K562 (cell line): ENCODE data around the gene HYPK. TPM values are rescaled to one million over a fixed set of nuclear protein-coding genes. Genes with fewer than 3 reads are reported as not detected.

Source experiments
- BACH1 ChIP-seq: fragments of 200-800 bp; sonication (Bioruptor generic); IDR thresholded peaks from 2 replicates; pipeline ENCODE4 v1.6.1; 2016; ENCODE audit warnings: missing genetic modification characterization, missing compliant biosample characterization
- DLX4 ChIP-seq: fragments of 250-450 bp; sonication (Bioruptor Pico); IDR thresholded peaks from 2 replicates; pipeline ENCODE4 v1.6.1; 2021; ENCODE audit warnings: mild to moderate bottlenecking
- ELF2 ChIP-seq: fragments of 250-450 bp; sonication (Bioruptor Pico); IDR thresholded peaks from 2 replicates; pipeline ENCODE4 v1.5.0; 2021; ENCODE audit warnings: mild to moderate bottlenecking
- FOXP4 ChIP-seq: sonication (generic); formaldehyde crosslinking; IDR thresholded peaks from 2 replicates; pipeline ENCODE4 v1.8.0; 2022; ENCODE audit warnings: mild to moderate bottlenecking, missing genetic modification reagents, borderline replicate concordance
- MAFF ChIP-seq: IDR thresholded peaks from 2 replicates; pipeline ENCODE4 v1.6.1; 2012; ENCODE audit warnings: low read length, improper control_type of control experiment
- NR2F6 ChIP-seq: fragments of 450-650 bp; formaldehyde crosslinking; IDR thresholded peaks from 2 replicates; pipeline ENCODE4 v1.4.0; 2020; ENCODE audit warnings: mild to moderate bottlenecking
- RBM22 ChIP-seq: fragments of 200-400 bp; formaldehyde crosslinking; IDR thresholded peaks from 2 replicates; pipeline ENCODE4 v1.6.1; 2018; ENCODE audit warnings: low read length, low read depth; ENCODE audit not compliant: poor library complexity, severe bottlenecking
- SNAPC5 ChIP-seq: fragments of 250-450 bp; sonication (Bioruptor Pico); IDR thresholded peaks from 2 replicates; pipeline ENCODE4 v1.8.0; 2021; ENCODE audit warnings: moderate library complexity, mild to moderate bottlenecking, inconsistent platforms
- ZBTB11 ChIP-seq, 3 experiments: fragments of 200-800 bp in 1 of 3; fragments of 250-450 bp in 1 of 3; fragments of 450-650 bp in 1 of 3; sonication (Bioruptor Pico) in 1 of 3; sonication (Bioruptor generic) in 1 of 3; formaldehyde crosslinking in 1 of 3; IDR thresholded peaks; 2 replicates each; pipeline versions ENCODE4 v1.6.1 to v1.8.0; 2016 to 2022; ENCODE audit warnings: mild to moderate bottlenecking in 2 of 3, missing genetic modification characterization in 2 of 3, missing compliant biosample characterization in 1 of 3, moderate library complexity in 1 of 3
- ZNF134 ChIP-seq: fragments of 250-450 bp; sonication (Bioruptor Pico); conservative IDR thresholded peaks from 2 replicates; pipeline ENCODE4 v1.4.0; 2020
- ZNF318 ChIP-seq, 2 experiments: fragments of 450-650 bp; IDR thresholded peaks; 2 replicates each; pipeline ENCODE4 v1.6.1; 2016; ENCODE audit warnings: mild to moderate bottlenecking in 2 of 2, borderline replicate concordance in 1 of 2, low read depth in 1 of 2, moderate library complexity in 1 of 2
- ZZZ3 ChIP-seq: fragments of 450-650 bp; IDR thresholded peaks from 2 replicates; pipeline ENCODE4 v1.6.1; 2016; ENCODE audit warnings: antibody characterized with exemption, mild to moderate bottlenecking, moderate library complexity
- polyA plus RNA-seq, 8 experiments: library from polyadenylated mRNA; depleted of rRNA in 4 of 8; stranded (reverse) in 5 of 8; unstranded in 3 of 8; fragments of >200 nt; fragmentation: Nextera tagmentation in 2 of 8; fragmentation: Illumina TruSeq in 1 of 8; extraction: Ambion mirVana in 2 of 8; extraction: Trizol in 1 of 8; gene quantifications; 2 replicates each; pipeline versions ENCODE4 v1.2.1 to v1.2.3, GENCODE V29; 2011 to 2014; ENCODE audit warnings: inconsistent platforms in 1 of 8, missing spikeins in 1 of 8
- total RNA-seq, 7 experiments: library from RNA; depleted of rRNA in 6 of 7; stranded (reverse); fragments of >200 nt in 6 of 7; fragmentation: Illumina TruSeq in 2 of 7; extraction: Trizol in 2 of 7; gene quantifications; 2 replicates each; pipeline versions ENCODE4 v1.2.1 to v1.2.3, GENCODE V29; 2011 to 2021; ENCODE audit warnings: low replicate concordance in 1 of 7

HYPK gene
- total and polyA plus RNA-seq, 9 of the 15 experiments (the other 6 are each of a cell fraction or from before 2014, with no cell fraction given): 7.2 to 28.0 (median 21.1) TPM

GRCh38 chr15:43777267-43777914 is 23.0 kb upstream of the HYPK start (continued):
- TF ChIP-seq ZBTB11 (CRISPR knock-in tag; IDR thresholded peaks at IDR 0.05) (no peak), FOXP4 (no peak), ZZZ3 (no peak), SNAPC5 (no peak), ZNF318 (IDR thresholded peaks at IDR 0.05; ENCODE audit: borderline replicate concordance in 1 of 2, low read depth in 1 of 2) (no peak), ELF2 (CRISPR knock-in tag) (no peak), DLX4 (CRISPR knock-in tag) (no peak), RBM22 (no peak), ZNF134 (CRISPR knock-in tag) (no peak), BACH1 (tag) (no peak), NR2F6 (CRISPR knock-in tag) (no peak), MAFF (no peak)
